Stimulated activated CD8-positive, alpha-beta memory T cell treated with anti-CD3 and anti-CD28 coated beads, Interleukin-15, amount 100 ng/mL, for 1 hour (primary cell): ENCODE data around the gene ZNF202.

ENCODE experiments used
- DNase-seq: peaks from one replicate; pipeline ENCODE4 v3.0.0-alpha.2; 2020; ENCODE audit warnings: low read depth

The ZNF202 gene

GRCh38 chr11:123682696-123683410, 58.6 kb downstream of the ZNF202 start:
- no peak for DNase-seq

- no peak for DNase-seq
Observed at GRCh38 chr11:123681030-123681429, 60.4 kb downstream of the ZNF202 start.

- DNase-seq, result no peak
Observed at GRCh38 chr11:123678246-123678645, 63.2 kb downstream of the ZNF202 start.

GRCh38 chr11:123677510-123677909, 64.0 kb downstream of the ZNF202 start:
- DNase-seq, result no peak

- DNase-seq, result no peak
Observed at GRCh38 chr11:123674297-123674696, 67.2 kb downstream of the ZNF202 start.
